Spleen (tissue), 7 donors: Measurements from ENCODE around the gene PREP.

Experiments used
- POLR2AphosphoS5 ChIP-seq, 3 donors: sonication (generic); formaldehyde crosslinking; IDR thresholded peaks; one replicate each; pipeline ENCODE4 v1.5.1; 2017; ENCODE audit warnings: antibody characterized with exemption in 3 of 3
- TF ChIP-seq, protein P1 (sequence below), 11 experiments: fragments of 200-600 bp in 7 of 11; fragments of 450-650 bp in 4 of 11; sonication (generic) in 4 of 11; IDR thresholded peaks in 8 of 11; conservative IDR thresholded peaks in 3 of 11; 1 replicate in 7 of 11; 2 replicates in 4 of 11; pipeline versions ENCODE4 v1.4.0 to v1.8.0; 2016 to 2021; ENCODE audit warnings: antibody characterized with exemption in 11 of 11, inconsistent platforms in 4 of 11, mild to moderate bottlenecking in 1 of 11
- donor health status: DM: no; HTN: no; CAD: no; lungs with moderate emphysema.
- donor health status: DM: no; HTN: no; CAD: no.
- donor health status: DM: no; HTN: no; CAD: no.

DNA sequence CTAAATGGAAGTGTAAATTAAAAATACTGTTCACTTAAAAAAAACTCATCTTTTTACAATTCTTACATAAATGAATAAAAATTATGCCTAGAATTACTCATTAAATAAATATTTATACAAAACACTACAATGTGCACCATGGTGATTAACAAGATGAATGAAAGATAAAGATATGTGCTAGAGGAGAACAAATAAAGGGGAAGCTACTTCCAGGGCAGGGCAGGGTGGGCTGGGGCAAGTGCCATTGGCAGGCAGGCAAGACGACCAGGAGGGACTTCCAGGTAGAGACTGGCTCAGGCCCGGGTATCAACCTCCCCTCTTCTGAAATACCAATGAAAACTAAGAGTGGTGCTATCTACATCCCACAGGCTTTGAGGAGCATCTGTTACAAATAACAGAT lies 20.4 kb downstream of the PREP start:
- TF ChIP-seq POLR2AphosphoS5 (IDR thresholded peaks at IDR 0.05) = no peak
- TF ChIP-seq, protein P1, sequence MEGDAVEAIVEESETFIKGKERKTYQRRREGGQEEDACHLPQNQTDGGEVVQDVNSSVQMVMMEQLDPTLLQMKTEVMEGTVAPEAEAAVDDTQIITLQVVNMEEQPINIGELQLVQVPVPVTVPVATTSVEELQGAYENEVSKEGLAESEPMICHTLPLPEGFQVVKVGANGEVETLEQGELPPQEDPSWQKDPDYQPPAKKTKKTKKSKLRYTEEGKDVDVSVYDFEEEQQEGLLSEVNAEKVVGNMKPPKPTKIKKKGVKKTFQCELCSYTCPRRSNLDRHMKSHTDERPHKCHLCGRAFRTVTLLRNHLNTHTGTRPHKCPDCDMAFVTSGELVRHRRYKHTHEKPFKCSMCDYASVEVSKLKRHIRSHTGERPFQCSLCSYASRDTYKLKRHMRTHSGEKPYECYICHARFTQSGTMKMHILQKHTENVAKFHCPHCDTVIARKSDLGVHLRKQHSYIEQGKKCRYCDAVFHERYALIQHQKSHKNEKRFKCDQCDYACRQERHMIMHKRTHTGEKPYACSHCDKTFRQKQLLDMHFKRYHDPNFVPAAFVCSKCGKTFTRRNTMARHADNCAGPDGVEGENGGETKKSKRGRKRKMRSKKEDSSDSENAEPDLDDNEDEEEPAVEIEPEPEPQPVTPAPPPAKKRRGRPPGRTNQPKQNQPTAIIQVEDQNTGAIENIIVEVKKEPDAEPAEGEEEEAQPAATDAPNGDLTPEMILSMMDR (IDR thresholded peaks at IDR 0.05 in 8 of 11, conservative IDR thresholded peaks at IDR 0.05 in 3 of 11) = no peak
